HEK293 (cell line): ENCODE data around the gene TBL1X.
"Not testable (repeated sequence)": the region's sequence is repeated elsewhere in the genome, so short reads cannot be mapped to it uniquely, and the experiment has no call there.

Experiments
- CTCF ChIA-PET: fragments of 350-600 bp; formaldehyde crosslinking; extraction: SDS; loops from one replicate; lab custom pipeline; 2021; ENCODE audit warnings: antibody characterized with exemption; lab: Yijun Ruan, JAX
- POLR2A ChIA-PET: fragments of 300-600 bp; formaldehyde crosslinking; extraction: SDS; loops from one replicate; lab custom pipeline; 2020; ENCODE audit warnings: antibody characterized with exemption, inconsistent platforms; lab: Yijun Ruan, JAX
- H3K27ac ChIP-seq: fragments of 200-500 bp; sonication (Bioruptor generic); 2 replicates; pipeline ENCODE4 v1.5.1; 2014; ENCODE audit warnings: low read depth, low read length, control low read depth, inconsistent platforms; ENCODE audit errors: extremely low read depth
- H3K36me3 ChIP-seq, 2 experiments: fragments of 200-500 bp in 1 of 2; sonication (Bioruptor generic) in 1 of 2; 1 replicate in 1 of 2; 2 replicates in 1 of 2; pipeline ENCODE4 v1.5.1; 2014 to 2017; ENCODE audit warnings: inconsistent platforms in 2 of 2, low read length in 2 of 2; ENCODE audit not compliant: control insufficient read depth in 2 of 2, insufficient read depth in 1 of 2
- H3K4me1 ChIP-seq: fragments of 200-500 bp; sonication (Bioruptor generic); 2 replicates; pipeline ENCODE4 v1.5.1; 2014; ENCODE audit warnings: mild to moderate bottlenecking, low read length, inconsistent platforms; ENCODE audit not compliant: control insufficient read depth, insufficient read depth
- H3K4me3 ChIP-seq: 2 replicates; pipeline ENCODE4 v1.5.1; 2011; ENCODE audit warnings: low read depth, mild to moderate bottlenecking, control low read depth, low read length, moderate library complexity
- H3K9me3 ChIP-seq: fragments of 200-500 bp; sonication (Bioruptor generic); 2 replicates; pipeline ENCODE4 v1.5.1; 2014; ENCODE audit warnings: low read depth, low read length, inconsistent platforms; ENCODE audit not compliant: control insufficient read depth, insufficient read depth
- GFI1B ChIP-seq: fragments of 450-650 bp; formaldehyde crosslinking; IDR thresholded peaks from 2 replicates; pipeline ENCODE4 v1.5.1; 2016; ENCODE audit warnings: missing biosample characterization, missing genetic modification characterization
- GLI2 ChIP-seq: fragments of 450-650 bp; formaldehyde crosslinking; IDR thresholded peaks from 2 replicates; pipeline ENCODE4; 2017; ENCODE audit warnings: missing biosample characterization, missing genetic modification characterization, low read depth, borderline replicate concordance
- HOXA7 ChIP-seq: sonication (generic); formaldehyde crosslinking; IDR thresholded peaks from 2 replicates; pipeline ENCODE4 v1.8.1; 2022; ENCODE audit warnings: missing genetic modification reagents, borderline replicate concordance
- KLF9 ChIP-seq: fragments of 450-650 bp; formaldehyde crosslinking; IDR thresholded peaks from 2 replicates; pipeline ENCODE4 v1.5.1; 2016; ENCODE audit warnings: missing biosample characterization, missing genetic modification characterization, low read depth
- OSR2 ChIP-seq: fragments of 450-650 bp; formaldehyde crosslinking; IDR thresholded peaks from 2 replicates; pipeline ENCODE4 v1.5.1; 2016; ENCODE audit warnings: missing biosample characterization, missing genetic modification characterization
- SP3 ChIP-seq: fragments of 450-650 bp; formaldehyde crosslinking; IDR thresholded peaks from 2 replicates; pipeline ENCODE4 v1.5.1; 2016; ENCODE audit warnings: missing biosample characterization, missing genetic modification characterization
- TCF7L2 ChIP-seq: IDR thresholded peaks from 2 replicates; pipeline ENCODE4 v1.6.1; 2011; ENCODE audit warnings: low read depth, mild to moderate bottlenecking, inconsistent platforms, low read length, moderate library complexity, borderline replicate concordance
- ZBTB1 ChIP-seq: fragments of 450-650 bp; formaldehyde crosslinking; IDR thresholded peaks from 2 replicates; pipeline ENCODE4 v1.5.1; 2016; ENCODE audit warnings: missing biosample characterization, missing genetic modification characterization
- ZBTB20 ChIP-seq: fragments of 450-650 bp; formaldehyde crosslinking; IDR thresholded peaks from 2 replicates; pipeline ENCODE4 v1.5.1; 2016; ENCODE audit warnings: missing biosample characterization, missing genetic modification characterization
- ZEB2 ChIP-seq: fragments of 450-650 bp; formaldehyde crosslinking; IDR thresholded peaks from 2 replicates; pipeline ENCODE4 v1.5.1; 2016; ENCODE audit warnings: missing biosample characterization, missing genetic modification characterization
- ZNF10 ChIP-seq: fragments of 450-650 bp; formaldehyde crosslinking; IDR thresholded peaks from 2 replicates; pipeline ENCODE4 v1.5.1; 2017; ENCODE audit warnings: missing biosample characterization, missing genetic modification characterization
- ZNF140 ChIP-seq: fragments of 450-650 bp; formaldehyde crosslinking; IDR thresholded peaks from 2 replicates; pipeline ENCODE4 v1.5.1; 2016; ENCODE audit warnings: missing biosample characterization, missing genetic modification characterization
- ZNF184 ChIP-seq: fragments of 450-650 bp; IDR thresholded peaks from 2 replicates; pipeline ENCODE4 v1.5.1; 2018; ENCODE audit warnings: missing biosample characterization, mild to moderate bottlenecking, missing genetic modification characterization
- ZNF19 ChIP-seq: fragments of 450-650 bp; formaldehyde crosslinking; IDR thresholded peaks from 2 replicates; pipeline ENCODE4; 2016; ENCODE audit warnings: missing biosample characterization, missing genetic modification characterization, low read depth
- ZNF2 ChIP-seq: fragments of 450-650 bp; formaldehyde crosslinking; IDR thresholded peaks from 2 replicates; pipeline ENCODE4 v1.5.1; 2016; ENCODE audit warnings: missing biosample characterization, missing genetic modification characterization
- ZNF274 ChIP-seq, 2 experiments: fragments of 200-500 bp in 1 of 2; fragments of 450-650 bp in 1 of 2; sonication (Bioruptor generic) in 1 of 2; formaldehyde crosslinking in 1 of 2; IDR thresholded peaks; 2 replicates each; pipeline versions ENCODE4 v1.5.1 to v1.6.1; 2014 to 2016; ENCODE audit warnings: borderline replicate concordance in 1 of 2, inconsistent platforms in 1 of 2, low read length in 1 of 2, missing biosample characterization in 1 of 2, missing genetic modification characterization in 1 of 2
- ZNF311 ChIP-seq: fragments of 450-650 bp; formaldehyde crosslinking; IDR thresholded peaks from 2 replicates; pipeline ENCODE4 v1.5.1; 2017; ENCODE audit warnings: missing biosample characterization, missing genetic modification characterization, borderline replicate concordance
- ZNF354C ChIP-seq: fragments of 450-650 bp; formaldehyde crosslinking; IDR thresholded peaks from 2 replicates; pipeline ENCODE4 v1.5.1; 2016; ENCODE audit warnings: missing biosample characterization, missing genetic modification characterization, low read depth, borderline replicate concordance
- ZNF404 ChIP-seq: fragments of 450-650 bp; formaldehyde crosslinking; IDR thresholded peaks from 2 replicates; pipeline ENCODE4 v1.5.1; 2017; ENCODE audit warnings: missing biosample characterization, missing genetic modification characterization
- ZNF529 ChIP-seq: fragments of 450-650 bp; formaldehyde crosslinking; IDR thresholded peaks from 2 replicates; pipeline ENCODE4 v1.5.1; 2017; ENCODE audit warnings: missing genetic modification characterization, missing biosample characterization; ENCODE audit not compliant: insufficient replicate concordance
- ZNF558 ChIP-seq: fragments of 450-650 bp; formaldehyde crosslinking; IDR thresholded peaks from 2 replicates; pipeline ENCODE4 v1.5.1; 2016; ENCODE audit warnings: missing biosample characterization, missing genetic modification characterization
- ZNF621 ChIP-seq: fragments of 450-650 bp; formaldehyde crosslinking; IDR thresholded peaks from 2 replicates; pipeline ENCODE4 v1.5.1; 2017; ENCODE audit warnings: missing biosample characterization, missing genetic modification characterization
- ZNF660 ChIP-seq: fragments of 450-650 bp; IDR thresholded peaks from 2 replicates; pipeline ENCODE4 v1.5.1; 2018; ENCODE audit warnings: missing biosample characterization, mild to moderate bottlenecking, missing genetic modification characterization

Gene TBL1X

GRCh38 chrX:9431281-9431680 is 33.6 kb upstream of the TBL1X start:
- TF ChIP-seq ZNF621 (tag by site-specific recombination) = no peak
- TF ChIP-seq ZNF140 (tag by site-specific recombination) = no peak
- TF ChIP-seq ZNF354C (tag by site-specific recombination) = no peak
- no peak for TF ChIP-seq HOXA7 (CRISPR knock-in tag)
- TF ChIP-seq ZEB2 (tag by site-specific recombination) = no peak
- TF ChIP-seq KLF9 (tag by site-specific recombination) = no peak
- no peak for TF ChIP-seq OSR2 (tag by site-specific recombination)
- no peak for TF ChIP-seq ZNF184
- no peak for TF ChIP-seq SP3 (tag by site-specific recombination)
- TF ChIP-seq ZNF660 (tag by site-specific recombination) = no peak
- no peak for TF ChIP-seq ZNF558
- no peak for TF ChIP-seq GFI1B (tag by site-specific recombination)
- TF ChIP-seq ZNF311 (tag by site-specific recombination) = no peak
- TF ChIP-seq ZNF529 (tag by site-specific recombination) = no peak
- TF ChIP-seq ZBTB20 = no peak
- no peak for TF ChIP-seq ZNF2 (tag by site-specific recombination)
- TF ChIP-seq ZNF10 (tag by site-specific recombination) = no peak
- Histone ChIP-seq H3K27ac (no peak overlapping the region), H3K36me3 (no peaks in the 10 kb centered on the region), H3K4me3 (no peak overlapping the region), H3K9me3 (no peaks in the 10 kb centered on the region), H3K4me1 (no peaks in the 10 kb centered on the region)
- CTCF ChIA-PET = no interaction called here
- POLR2A ChIA-PET = no interaction called here

GRCh38 chrX:9433596-9433995 is 31.3 kb upstream of the TBL1X start:
- Histone ChIP-seq H3K4me1 (no peaks in the 10 kb centered on the region), H3K27ac (no peak overlapping the region), H3K9me3 (no peaks in the 10 kb centered on the region), H3K4me3 (no peak overlapping the region), H3K36me3 (no peaks in the 10 kb centered on the region)
- POLR2A ChIA-PET = no interaction called here
- TF ChIP-seq GLI2 (tag by site-specific recombination) = no peak
- TF ChIP-seq ZNF404 = no peak
- CTCF ChIA-PET = no interaction called here

GRCh38 chrX:9434051-9434550 is 30.8 kb upstream of the TBL1X start:
- no peak overlapping the region for H3K4me3 ChIP-seq
- no peaks in the 10 kb centered on the region for H3K36me3 ChIP-seq
- H3K4me1 ChIP-seq = no peaks in the 10 kb centered on the region
- POLR2A ChIA-PET = no interaction called here
- no peak overlapping the region for H3K27ac ChIP-seq
- TF ChIP-seq ZNF10 (tag by site-specific recombination) = peak; percentile 68
- no peak for TF ChIP-seq ZNF19 (tag by site-specific recombination)
- TF ChIP-seq ZBTB1 (tag by site-specific recombination) = no peak
- TF ChIP-seq TCF7L2 = no peak
- TF ChIP-seq ZNF274 (IDR thresholded peaks at IDR 0.05; ENCODE audit: low read length) = no peak
- no peak for TF ChIP-seq ZNF274 (tag by site-specific recombination; IDR thresholded peaks at IDR 0.05; ENCODE audit: borderline replicate concordance)
- TF ChIP-seq, all 188 proteins: peak for 1
- CTCF ChIA-PET = no interaction called here
- H3K9me3 ChIP-seq = no peaks in the 10 kb centered on the region

GRCh38 chrX:9435086-9435485 is 29.8 kb upstream of the TBL1X start:
- H3K27ac ChIP-seq, H3K4me3 ChIP-seq, CTCF ChIA-PET, POLR2A ChIA-PET, H3K4me1 ChIP-seq, H3K9me3 ChIP-seq, H3K36me3 ChIP-seq: not testable (repeated sequence)
